ENCODE measurements around the gene C3orf52.

The C3orf52 gene

GRCh38 chr3:112086875-112087524, 811 bp downstream of the C3orf52 start:
- no peak for DNase-seq

GRCh38 chr3:112087746-112088145, 1.6 kb downstream of the C3orf52 start:
- no peak for DNase-seq

- no peak for DNase-seq
Measured at GRCh38 chr3:112088944-112089343, 2.8 kb downstream of the C3orf52 start.

GRCh38 chr3:112089956-112090886, 4.0 kb downstream of the C3orf52 start:
- no peak for DNase-seq

- DNase-seq, result no peak
Measured at GRCh38 chr3:112090887-112091586, 4.8 kb downstream of the C3orf52 start.

GRCh38 chr3:112092496-112093179, 6.4 kb downstream of the C3orf52 start:
- DNase-seq, result no peak

GRCh38 chr3:112093180-112093522, 7.0 kb downstream of the C3orf52 start:
- DNase-seq, result no peak

- no peak for DNase-seq
Measured at GRCh38 chr3:112095731-112096130, 9.5 kb downstream of the C3orf52 start.

- DNase-seq, result no peak
Measured at GRCh38 chr3:112096176-112096575, 10.0 kb downstream of the C3orf52 start.

- no peak for DNase-seq
Measured at GRCh38 chr3:112097378-112097777, 11.2 kb downstream of the C3orf52 start.

GRCh38 chr3:112101916-112102315, 15.7 kb downstream of the C3orf52 start:
- no peak for DNase-seq

GRCh38 chr3:112104774-112105173, 18.6 kb downstream of the C3orf52 start:
- no peak for DNase-seq

GRCh38 chr3:112109322-112109721, 23.1 kb downstream of the C3orf52 start:
- no peak for DNase-seq

GRCh38 chr3:112111785-112112402, 25.7 kb downstream of the C3orf52 start:
- DNase-seq, result peak; percentile 82

- DNase-seq, result no peak
Measured at GRCh38 chr3:112114576-112115160, 28.5 kb downstream of the C3orf52 start.

- DNase-seq, result no peak
Measured at GRCh38 chr3:112115161-112115739, 29.1 kb downstream of the C3orf52 start.

- DNase-seq, result no peak
Measured at GRCh38 chr3:112115806-112116383, 29.7 kb downstream of the C3orf52 start.

GRCh38 chr3:112116748-112117186, 30.6 kb downstream of the C3orf52 start:
- DNase-seq, result no peak

- no peak for DNase-seq
Measured at GRCh38 chr3:112117415-112117814, 31.2 kb downstream of the C3orf52 start.

GRCh38 chr3:112117841-112118571, 31.8 kb downstream of the C3orf52 start:
- no peak for DNase-seq
